KBM-7 (cell line): ENCODE results near the gene MT1H.
"Not testable (repeated sequence)": the region's sequence is repeated elsewhere in the genome, so short reads cannot be mapped to it uniquely, and the experiment has no call there.

Experiments used
- DNase-seq: peaks from one replicate; pipeline ENCODE4 v3.0.0-alpha.2; 2015
- in situ Hi-C: fragments of 300-500 bp; cut with MboI; formaldehyde crosslinking; loops from 2 replicates; pipeline ENCODE4 v1.14.3; 2020; ENCODE audit warnings: low sequenced_read_pairs, low pct_unique_long_range_greater_than_20kb, mixed read lengths

The MT1H gene

GRCh38 chr16:56657555-56658326 lies 11.9 kb upstream of the MT1H start, which contains the start of gene MT1F:
Gene MT1F, plus strand, starts transcription at chr16:56657959. Its CDS starts 100 bp downstream, at chr16:56658059.
- DNase-seq, result peak; percentile 86
- in situ Hi-C loops, result no loop called here

DNA sequence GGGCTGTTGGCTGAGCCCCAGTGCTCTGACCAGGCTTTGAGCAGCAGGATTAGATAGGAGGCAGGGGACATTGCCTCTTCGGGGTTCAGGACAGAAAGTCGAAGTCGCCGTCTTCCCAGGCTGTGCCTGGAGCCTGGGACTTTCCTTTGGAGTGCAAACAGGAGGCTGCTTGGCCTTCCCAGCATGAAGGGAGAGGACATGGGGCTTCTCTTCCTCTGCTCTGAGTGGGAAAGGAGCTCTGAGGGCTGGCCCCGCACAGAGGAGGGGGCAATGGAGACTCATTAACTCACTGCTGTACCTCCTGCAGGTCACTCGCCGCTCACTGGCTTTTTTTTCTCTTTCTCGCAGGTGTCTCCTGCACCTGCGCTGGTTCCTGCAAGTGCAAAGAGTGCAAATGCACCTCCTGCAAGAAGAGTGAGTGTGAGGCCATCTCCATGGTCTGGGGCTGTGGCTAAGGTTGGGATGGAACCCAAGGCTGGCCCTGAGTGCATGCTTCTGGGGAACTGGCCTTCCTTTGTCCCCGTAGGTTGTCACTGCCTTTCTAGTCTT lies 11.2 kb upstream of the MT1H start:
- no peak for DNase-seq
- in situ Hi-C loops, result no loop called here

DNA sequence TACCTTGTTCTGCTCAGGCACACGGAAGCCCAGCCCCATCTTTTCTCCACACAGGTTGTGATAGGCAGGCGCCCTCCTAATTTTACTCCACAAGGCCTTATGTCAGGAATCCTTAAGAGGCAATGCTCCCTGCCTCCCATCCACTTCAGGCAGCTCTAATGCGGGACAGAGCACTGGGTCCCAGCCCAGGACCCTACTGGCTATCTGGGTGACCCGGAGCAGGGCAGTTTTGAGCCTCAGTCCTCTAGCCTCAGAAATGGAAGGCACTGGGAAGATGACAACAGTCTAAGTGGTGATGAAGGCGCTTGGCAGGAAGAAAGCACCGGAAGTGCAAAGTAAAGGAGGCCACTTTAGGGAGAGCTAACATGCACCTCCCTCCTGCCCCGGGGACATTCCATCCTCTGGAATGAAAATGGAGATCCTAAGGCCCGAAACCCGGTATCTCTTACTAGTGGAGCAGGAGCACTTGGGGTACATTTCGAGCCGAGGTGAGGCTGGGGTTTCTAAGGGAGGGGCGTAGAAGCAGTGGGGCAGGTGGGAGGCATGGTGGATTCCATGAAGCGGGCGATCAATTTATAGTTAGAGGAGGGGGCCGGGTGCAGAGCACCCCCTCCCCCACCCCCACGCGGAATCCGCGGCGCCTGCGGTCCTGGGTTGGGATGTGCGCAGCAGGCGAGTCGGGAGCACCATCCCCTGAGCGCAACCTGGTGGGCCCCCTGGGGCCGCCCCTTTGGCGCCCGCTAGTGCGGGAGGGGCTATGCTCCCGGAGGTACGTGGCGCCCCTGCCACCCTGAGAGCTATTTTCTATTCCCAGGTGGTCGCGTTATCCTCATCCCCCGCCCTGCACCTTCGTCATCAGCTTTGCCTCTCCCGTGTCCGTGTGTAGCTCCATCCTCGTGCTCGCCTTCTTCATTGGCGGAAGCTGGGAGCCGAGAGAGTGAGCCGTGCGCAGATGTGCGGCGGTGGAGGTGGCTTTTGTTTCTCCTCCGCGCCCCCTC lies 7.0 kb upstream of the MT1H start:
- in situ Hi-C loops, result no loop called here
- no peak for DNase-seq

- in situ Hi-C loops, result no loop called here
- no peak for DNase-seq
These were observed 5.1 kb upstream of the MT1H start for GRCh38 chr16:56664506-56664905.

DNA sequence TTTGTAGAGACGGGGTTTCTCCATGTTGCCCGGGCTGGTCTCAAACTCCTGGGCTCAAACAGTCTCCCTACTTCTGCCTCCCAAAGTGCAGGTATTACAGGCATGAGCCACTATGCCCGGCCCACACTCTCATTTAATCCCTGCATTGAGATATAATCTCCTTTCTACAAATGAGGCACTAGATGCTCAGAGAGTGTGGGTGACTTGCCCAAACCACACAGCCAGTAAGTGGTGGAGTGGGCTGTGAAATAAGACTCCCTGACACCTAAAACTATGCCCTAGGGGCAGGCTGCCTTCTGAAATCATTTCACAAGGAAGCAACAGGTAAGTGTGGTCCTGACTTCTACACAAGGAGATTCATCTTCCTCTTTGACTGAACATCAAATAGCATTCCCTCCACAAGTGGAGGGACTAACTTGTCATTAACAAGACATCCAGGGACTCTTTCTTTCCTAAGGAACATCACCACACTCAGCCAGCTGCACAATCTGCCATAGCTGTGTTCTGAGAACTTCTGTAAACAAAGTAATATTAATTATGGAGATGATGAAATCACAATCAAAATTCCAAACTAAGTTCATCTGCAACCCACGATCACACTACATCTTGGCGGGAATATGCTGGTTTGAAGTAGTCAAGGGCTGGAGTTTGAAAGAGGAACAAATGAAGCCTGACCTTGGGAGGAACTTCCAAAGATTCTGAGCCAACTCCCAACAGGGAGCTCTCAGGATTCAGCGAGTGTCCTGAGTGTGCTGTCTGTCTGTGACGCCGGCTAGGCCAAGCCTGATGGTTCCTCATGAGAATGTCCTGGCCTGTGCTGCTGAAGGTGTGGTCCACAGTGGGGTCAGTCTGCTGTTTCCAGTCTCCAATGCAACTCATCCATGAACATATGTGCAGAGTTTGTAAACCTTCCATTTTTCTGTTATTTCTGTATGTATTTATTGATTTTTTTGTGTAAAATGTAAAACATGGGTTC lies 4.0 kb upstream of the MT1H start:
- in situ Hi-C loops, DNase-seq: not testable (repeated sequence)

DNA sequence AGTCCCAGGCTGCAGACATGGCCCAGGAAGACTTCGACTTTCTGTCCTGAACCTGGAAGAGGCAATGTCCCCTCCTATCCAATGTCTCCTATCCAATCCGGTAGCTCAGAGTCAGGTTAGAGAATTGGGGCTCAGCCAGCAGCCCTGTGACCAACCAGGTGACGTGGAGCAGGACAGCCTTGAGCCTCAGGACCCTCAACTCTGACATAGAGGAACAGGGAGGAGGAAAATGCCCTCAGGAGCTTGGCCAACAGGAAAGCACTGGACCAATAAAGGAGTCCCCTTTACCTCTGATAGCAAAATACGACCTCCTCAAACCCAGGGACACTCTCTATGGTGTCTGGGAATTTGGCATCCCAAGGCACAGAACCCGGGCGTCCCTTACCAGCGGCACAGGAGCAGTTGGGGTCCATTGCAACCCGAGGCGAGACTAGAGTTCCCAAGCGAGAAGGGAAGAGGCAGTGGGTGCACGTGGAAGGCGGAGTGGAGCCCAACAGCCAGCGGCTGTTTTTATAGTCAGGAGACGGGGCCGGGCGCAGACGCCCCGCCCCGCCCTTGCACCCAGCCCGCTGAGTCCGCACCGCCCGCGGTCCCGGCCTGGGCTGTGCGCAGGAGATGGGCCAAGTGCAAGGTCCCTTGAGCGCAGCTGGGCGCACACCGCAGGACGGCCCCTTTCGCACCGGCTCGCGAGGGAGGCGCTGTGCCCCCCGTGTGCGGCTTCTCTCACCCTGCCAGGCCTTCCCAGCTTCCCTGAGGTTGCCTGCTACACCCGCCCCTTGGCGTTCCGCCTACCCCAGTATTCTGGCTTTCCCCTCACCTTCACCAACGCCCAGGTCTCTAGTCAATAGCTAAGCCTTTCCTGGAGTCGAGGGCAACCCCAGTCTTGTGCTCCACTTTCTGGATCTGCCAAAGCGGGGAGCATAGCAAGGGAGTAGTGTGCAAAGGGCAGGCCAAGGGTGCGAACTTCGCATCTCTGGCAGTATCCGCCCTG lies 1.7 kb upstream of the MT1H start, which contains the start of gene MT1G:
TSS of gene MT1G (minus strand) at position 485 of the 991 bp plus-strand sequence. CDS start at position 413, 72 bp downstream.
- no peak for DNase-seq
- in situ Hi-C loops, result no loop called here

GRCh38 chr16:56669840-56670619 lies 416 bp downstream of the MT1H start:
- in situ Hi-C loops, result no loop called here

DNA sequence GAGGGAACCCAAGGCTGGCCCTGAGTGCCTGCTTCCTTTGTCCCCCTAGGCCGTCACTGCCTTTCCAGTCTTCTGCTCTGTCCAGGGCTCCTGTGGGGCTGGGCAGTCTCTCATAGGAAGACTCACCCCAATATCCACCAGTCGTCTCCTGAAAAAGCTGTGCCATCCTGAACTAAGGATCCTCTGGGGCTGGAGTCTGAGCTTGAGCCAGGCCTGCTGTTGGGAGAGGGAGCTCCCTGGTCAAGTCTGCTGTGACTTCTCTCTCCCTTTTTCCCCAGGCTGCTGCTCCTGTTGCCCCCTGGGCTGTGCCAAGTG lies 963 bp downstream of the MT1H start:
- in situ Hi-C loops, result no loop called here
- no peak for DNase-seq

More at GRCh38 chr16:56669840-56670619, 416 bp downstream of the MT1H start:
- DNase-seq, result no peak

- in situ Hi-C loops, DNase-seq: not testable (repeated sequence)
These were observed 2.1 kb downstream of the MT1H start for GRCh38 chr16:56671691-56672090.

DNA sequence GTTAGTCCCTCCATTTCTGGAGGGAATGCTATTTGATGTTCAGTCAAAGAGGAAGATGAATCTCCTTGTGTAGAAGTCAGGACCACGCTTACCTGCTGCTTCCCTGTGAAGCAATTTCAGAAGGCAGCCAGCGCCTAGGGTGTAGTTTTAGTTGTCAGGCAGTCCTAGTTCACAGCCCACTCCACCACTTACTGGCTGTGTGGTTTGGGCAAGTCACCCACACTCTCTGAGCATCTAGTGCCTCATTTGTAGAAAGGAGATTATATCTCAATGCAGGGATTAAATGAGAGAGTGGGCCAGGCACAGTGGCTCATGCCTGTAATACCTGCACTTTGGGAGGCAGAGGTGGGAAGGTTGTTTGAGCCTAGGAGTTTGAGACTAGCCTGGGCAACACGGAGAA lies 2.6 kb downstream of the MT1H start:
- DNase-seq, in situ Hi-C loops: not testable (repeated sequence)

GRCh38 chr16:56672761-56673536 lies 3.3 kb downstream of the MT1H start:
- no peak for DNase-seq
- in situ Hi-C loops, result no loop called here

DNA sequence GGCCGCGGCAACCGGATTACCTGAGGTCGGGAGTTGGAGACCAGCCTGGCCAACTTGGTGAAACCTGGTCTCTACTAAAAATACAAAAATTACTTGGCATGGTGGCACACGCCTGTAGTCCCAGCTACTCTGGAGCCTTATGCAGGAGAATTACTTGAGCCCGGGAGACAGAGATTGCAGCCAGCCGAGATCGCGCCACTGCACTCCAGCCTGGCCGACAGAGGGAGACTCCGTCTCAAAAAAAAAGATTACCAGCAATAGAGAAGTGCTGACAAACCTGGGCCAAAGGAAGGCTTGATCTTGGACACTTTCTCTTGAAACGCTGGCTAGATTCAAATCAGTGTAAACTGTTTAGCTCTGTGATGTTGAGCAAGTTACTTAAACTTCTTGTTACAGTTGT lies 4.3 kb downstream of the MT1H start:
- DNase-seq, result peak; percentile 88

GRCh38 chr16:56674570-56674969 lies 5.0 kb downstream of the MT1H start:
- in situ Hi-C loops, DNase-seq: not testable (repeated sequence)

More for the DNA sequence above, 4.3 kb downstream of the MT1H start:
- in situ Hi-C loops, result no loop called here

DNA sequence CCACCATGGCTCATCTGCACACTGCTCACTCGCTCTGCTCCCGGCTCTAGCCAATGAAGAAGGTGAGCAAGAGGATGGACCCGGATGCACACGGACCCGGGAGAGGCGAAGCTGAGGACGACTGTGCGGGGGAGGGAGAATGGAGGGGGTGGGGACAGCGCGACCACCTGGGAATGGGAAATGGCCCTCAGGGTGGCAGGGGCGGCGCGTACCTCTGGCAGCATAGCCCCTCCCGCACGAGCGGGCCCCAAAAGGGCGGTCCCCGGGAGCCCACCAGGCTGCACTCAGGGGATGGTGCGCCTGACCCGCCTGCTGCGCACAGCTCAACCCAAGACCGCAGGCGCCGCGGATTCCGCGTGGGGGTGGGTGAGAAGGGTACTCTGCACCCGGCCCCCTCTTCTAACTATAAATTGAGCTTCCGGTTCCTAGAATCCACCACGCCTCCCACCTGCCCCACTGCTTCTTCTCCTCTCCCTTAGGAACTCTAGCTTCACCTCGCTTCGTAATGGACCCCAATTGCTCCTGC lies 6.1 kb downstream of the MT1H start:
- in situ Hi-C loops, result no loop called here
- DNase-seq, result peak; percentile 76

DNA sequence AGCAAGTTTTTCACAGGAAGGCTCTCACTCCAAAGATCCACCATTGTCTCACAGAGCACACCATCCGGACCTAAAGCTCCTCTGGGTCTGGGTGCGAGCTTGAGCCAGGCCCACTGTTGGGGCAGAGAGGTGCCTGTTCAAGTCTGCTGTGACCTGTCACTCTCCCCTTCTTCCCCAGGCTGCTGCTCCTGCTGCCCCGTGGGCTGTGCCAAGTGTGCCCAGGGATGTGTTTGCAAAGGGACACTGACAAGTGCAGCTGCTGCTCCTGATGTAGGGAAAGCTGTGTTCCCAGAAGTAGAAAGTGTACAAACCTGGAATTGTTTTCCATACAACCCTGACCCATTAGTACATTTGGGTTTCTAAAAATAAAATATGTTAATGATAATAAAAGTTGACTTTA lies 7.9 kb downstream of the MT1H start:
- no peak for DNase-seq
- in situ Hi-C loops, result no loop called here
